B cell (primary cell): ENCODE data around the gene ASB2. TPM values are rescaled to one million over a fixed set of nuclear protein-coding genes. Genes with fewer than 3 reads are reported as not detected.

ENCODE experiments used
- ATAC-seq: fragments of 200-7000 bp; cut with Tn5 transposase; one replicate; pipeline ENCODE4 v1.10.0; 2021; ENCODE audit warnings: low read depth, mild to moderate bottlenecking, moderate number of reproducible peaks, moderate library complexity
- CTCF ChIA-PET: fragments of 350-600 bp; sonication (Branson Sonifier 250); formaldehyde crosslinking; loops from one replicate; lab custom pipeline; 2021; ENCODE audit warnings: antibody characterized with exemption, inconsistent platforms; lab: Charles Lee
- POLR2A ChIA-PET: fragments of 350-600 bp; sonication (Branson Sonifier 250); formaldehyde crosslinking; loops from one replicate; lab custom pipeline; 2021; ENCODE audit warnings: antibody characterized with exemption; lab: Charles Lee
- DNase-seq: peaks from one replicate; pipeline ENCODE4 v3.0.0; 2013
- H2AFZ ChIP-seq: 2 replicates; pipeline ENCODE4 v1.6.1; 2012; ENCODE audit warnings: mild to moderate bottlenecking, low read depth, low read length; ENCODE audit not compliant: insufficient read depth, poor library complexity, severe bottlenecking
- H3K27ac ChIP-seq, 2 donors: 1 replicate in 1 of 2; 2 replicates in 1 of 2; pipeline ENCODE4 v1.5.1; 2012 to 2013; ENCODE audit warnings: low read length in 2 of 2, mild to moderate bottlenecking in 2 of 2, moderate library complexity in 1 of 2
- H3K27me3 ChIP-seq, 4 experiments: fragments of 200-600 bp in 1 of 4; sonication (generic) in 1 of 4; replicated peaks in 1 of 4; 1 replicate in 2 of 4; 2 replicates in 2 of 4; pipeline versions ENCODE4 v1.6.1 to v1.7.0; 2013 to 2016; ENCODE audit warnings: low read length in 3 of 4, mild to moderate bottlenecking in 2 of 4, mixed read lengths in 1 of 4, moderate library complexity in 1 of 4; ENCODE audit not compliant: insufficient read depth in 4 of 4, control insufficient read depth in 3 of 4; ENCODE audit errors: control extremely low read depth in 1 of 4
- H3K36me3 ChIP-seq, 2 experiments: replicated peaks in 1 of 2; 1 replicate in 1 of 2; 2 replicates in 1 of 2; pipeline versions ENCODE4 v1.6.1 to v1.7.1; 2013; ENCODE audit warnings: low read length in 1 of 2; ENCODE audit not compliant: insufficient read depth in 2 of 2, control insufficient read depth in 1 of 2; ENCODE audit errors: control extremely low read depth in 1 of 2, extremely low read depth in 1 of 2
- H3K4me1 ChIP-seq, 2 donors: fragments of 200-600 bp in 1 of 2; sonication (generic) in 1 of 2; 1 replicate in 1 of 2; 2 replicates in 1 of 2; pipeline versions ENCODE4 v1.5.1 to v1.6.1; 2013 to 2017; ENCODE audit warnings: low read length in 2 of 2; ENCODE audit not compliant: control insufficient read depth in 2 of 2, insufficient read depth in 2 of 2
- H3K4me2 ChIP-seq: replicated peaks from 2 replicates; pipeline ENCODE3; 2012; ENCODE audit warnings: mild to moderate bottlenecking, low read depth, low read length; ENCODE audit not compliant: poor library complexity, severe bottlenecking
- H3K4me3 ChIP-seq, 5 experiments: fragments of 200-600 bp in 1 of 5; sonication (generic) in 1 of 5; 1 replicate in 3 of 5; 2 replicates in 2 of 5; pipeline versions ENCODE4 v1.5.1 to v1.7.0; 2011 to 2016; ENCODE audit warnings: low read length in 4 of 5, mild to moderate bottlenecking in 4 of 5, low read depth in 2 of 5, control low read depth in 1 of 5, moderate library complexity in 1 of 5; ENCODE audit not compliant: insufficient read depth in 1 of 5; ENCODE audit errors: control extremely low read depth in 1 of 5, extremely low read depth in 1 of 5
- H3K79me2 ChIP-seq: fragments of 200-600 bp; sonication (generic); one replicate; pipeline ENCODE4 v1.6.0; 2016; ENCODE audit warnings: low read length; ENCODE audit not compliant: control insufficient read depth, insufficient read depth
- H3K9ac ChIP-seq: fragments of 200-600 bp; sonication (generic); 2 replicates; pipeline ENCODE4 v1.6.1; 2017; ENCODE audit warnings: mild to moderate bottlenecking, low read length, moderate library complexity
- H3K9me3 ChIP-seq, 3 donors: one replicate each; pipeline versions ENCODE4 v1.6.1 to v1.7.1; 2013; ENCODE audit warnings: low read length in 2 of 3; ENCODE audit not compliant: control insufficient read depth in 2 of 3, insufficient read depth in 1 of 3; ENCODE audit errors: control extremely low read depth in 1 of 3
- H4K20me1 ChIP-seq: 2 replicates; pipeline ENCODE4 v1.6.0; 2012; ENCODE audit warnings: mild to moderate bottlenecking, low read length; ENCODE audit not compliant: insufficient read depth, control insufficient read depth, poor library complexity, severe bottlenecking
- H3K27ac Mint-ChIP-seq: one replicate; pipeline ENCODE4 v1.8.0; 2021; ENCODE audit warnings: mixed read lengths
- H3K27me3 Mint-ChIP-seq: one replicate; pipeline ENCODE4 v1.8.0; 2021; ENCODE audit warnings: mixed read lengths
- H3K4me1 Mint-ChIP-seq: one replicate; pipeline ENCODE4 v1.8.0; 2021; ENCODE audit warnings: mixed read lengths
- H3K4me3 Mint-ChIP-seq: one replicate; pipeline ENCODE4 v1.8.0; 2021; ENCODE audit warnings: mixed read lengths
- H3K9me3 Mint-ChIP-seq: one replicate; pipeline ENCODE4 v1.8.0; 2022; ENCODE audit warnings: mixed read lengths; ENCODE audit not compliant: insufficient read depth
- CTCF ChIP-seq: fragments of 200-600 bp; IDR thresholded peaks from one replicate; pipeline ENCODE4 v1.8.0; 2022; ENCODE audit warnings: antibody characterized with exemption, mild to moderate bottlenecking
- EZH2 ChIP-seq: IDR thresholded peaks from 2 replicates; pipeline ENCODE4 v1.6.1; 2012; ENCODE audit warnings: borderline replicate concordance, low read depth, mild to moderate bottlenecking, moderate library complexity, low read length; ENCODE audit not compliant: insufficient read depth, poor library complexity, severe bottlenecking
- WGBS: methylation state at CpG from one replicate; pipeline ENCODE4 v1.1.5; 2013; ENCODE audit warnings: missing lambda C conversion rate; ENCODE audit not compliant: insufficient coverage; 5-methylcytosine and 5-hydroxymethylcytosine counted together
- intact Hi-C: fragments of 100-400 bp; cut with micrococcal nuclease; formaldehyde crosslinking; loops from one replicate; pipeline ENCODE4 v1.10.0; 2022
- polyA plus RNA-seq: library from polyadenylated mRNA; depleted of rRNA; stranded (reverse); fragments of >200 nt; gene quantifications from 2 replicates; pipeline ENCODE4 v1.2.3, GENCODE V29; 2012
- total RNA-seq, 2 donors: library from RNA; stranded (reverse); fragments of 120-200 nt in 1 of 2; gene quantifications; 1 replicate in 1 of 2; 2 replicates in 1 of 2; pipeline versions ENCODE4 v1.2.3 to v1.2.4, GENCODE V29; 2013 to 2022

The ASB2 gene
- total and polyA plus RNA-seq, 2 donors (not counting 1 experiment from before 2014, with no cell fraction given), result 1.5 to 2.7 TPM

DNA sequence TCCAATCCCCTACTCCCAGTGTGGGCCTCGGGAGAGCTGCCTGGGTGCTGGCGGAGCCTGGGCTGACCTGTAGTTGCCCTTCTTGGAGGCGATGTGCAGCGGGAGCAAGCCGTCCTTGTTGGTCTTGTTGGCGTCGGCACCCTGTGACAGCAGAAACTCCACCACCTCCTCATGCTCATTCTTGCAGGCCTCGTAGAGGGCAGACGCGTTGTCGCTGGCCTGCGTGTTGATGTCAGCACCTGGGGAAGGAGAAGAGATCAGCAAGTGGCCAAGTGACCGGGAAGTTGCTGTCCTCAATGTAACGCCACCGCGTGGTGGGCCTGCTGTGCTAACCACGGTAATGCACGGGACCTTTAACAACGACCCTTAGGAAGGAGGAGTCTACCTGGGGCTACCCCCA is 29.1 kb downstream of the ASB2 start:
- ChIA-PET CTCF (interaction anchor here (22.1 kb wide), 1 partner anchor 19 kb away, joined by 1036 read pairs; the partner anchor contains the start of gene ASB2), POLR2A (no interaction called here)
- Mint-ChIP-seq H3K4me1 (no peaks in the 10 kb centered on the region), H3K27ac (no peak overlapping the region), H3K4me3 (no peak overlapping the region), H3K9me3 (no peaks in the 10 kb centered on the region), H3K27me3 (peaks cover 3% of the 10 kb centered on the region)
- Histone ChIP-seq H3K9ac (no peak overlapping the region), H3K27ac (no peak overlapping the region), H3K4me1 (no peaks in the 10 kb centered on the region), H3K27me3 (no peaks in the 10 kb centered on the region), H4K20me1 (no peaks in the 10 kb centered on the region), H3K4me2 (no peak overlapping the region), H3K36me3 (no peaks in the 10 kb centered on the region), H3K4me3 (no peak overlapping the region), H2AFZ (no peak overlapping the region), H3K79me2 (no peaks in the 10 kb centered on the region), H3K9me3 (no peaks in the 10 kb centered on the region)
- intact Hi-C loops, result loop anchor here (5.0 kb wide), 1 partner anchor 40 kb away; no protein-coding TSS in a partner anchor
- no peak for TF ChIP-seq CTCF
- TF ChIP-seq EZH2, result no peak
- ATAC-seq, result no peak
- no peak for DNase-seq
- 92% methylated on average over 17 of the region's 19 CpGs for WGBS

- H2AFZ ChIP-seq, result no peak overlapping the region
Observed at GRCh38 chr14:93946541-93947090, 29.8 kb downstream of the ASB2 start.

More at GRCh38 chr14:93946541-93947090, 29.8 kb downstream of the ASB2 start:
- Mint-ChIP-seq H3K4me3 (no peak overlapping the region), H3K27ac (no peak overlapping the region), H3K4me1 (no peaks in the 10 kb centered on the region), H3K27me3 (peaks cover 3% of the 10 kb centered on the region), H3K9me3 (no peaks in the 10 kb centered on the region)
- no peaks in the 10 kb centered on the region for H3K79me2 ChIP-seq
- H3K27me3 ChIP-seq, result no peaks in the 10 kb centered on the region
- H3K4me3 ChIP-seq, result no peak overlapping the region
- TF ChIP-seq CTCF (no peak), EZH2 (no peak)
- ATAC-seq, result no peak
- H3K9ac ChIP-seq, result no peak overlapping the region
- H3K9me3 ChIP-seq, result no peaks in the 10 kb centered on the region
- H3K4me2 ChIP-seq, result no peak overlapping the region
- intact Hi-C loops, result loop anchor here (5.0 kb wide), 1 partner anchor 41 kb away; no protein-coding TSS in a partner anchor
- no peaks in the 10 kb centered on the region for H3K4me1 ChIP-seq
- H3K27ac ChIP-seq, result no peak overlapping the region
- DNase-seq, result no peak
- WGBS, result 98% methylated on average over 7 of the region's 7 CpGs
- POLR2A ChIA-PET, result no interaction called here
- CTCF ChIA-PET, result interaction anchor here (1.2 to 22.1 kb wide), 2 partner anchors 9 to 20 kb away, joined by 3 to 1036 read pairs; partner anchors contain the start of gene ASB2
- H3K36me3 ChIP-seq, result no peaks in the 10 kb centered on the region
- H4K20me1 ChIP-seq, result no peaks in the 10 kb centered on the region
